GM19324 (cell line): ENCODE measurements around the gene SLC35F3.

ENCODE experiments used
- ATAC-seq: cut with Tn5 transposase; IDR thresholded peaks from one replicate; pipeline ENCODE4 v1.9.1; 2021; ENCODE audit warnings: mild to moderate bottlenecking, moderate library complexity; ENCODE audit not compliant: unreplicated experiment, low FRiP score

Gene SLC35F3

GRCh38 chr1:233965856-233966255 is 61.4 kb downstream of the SLC35F3 start:
- no peak for ATAC-seq

DNA sequence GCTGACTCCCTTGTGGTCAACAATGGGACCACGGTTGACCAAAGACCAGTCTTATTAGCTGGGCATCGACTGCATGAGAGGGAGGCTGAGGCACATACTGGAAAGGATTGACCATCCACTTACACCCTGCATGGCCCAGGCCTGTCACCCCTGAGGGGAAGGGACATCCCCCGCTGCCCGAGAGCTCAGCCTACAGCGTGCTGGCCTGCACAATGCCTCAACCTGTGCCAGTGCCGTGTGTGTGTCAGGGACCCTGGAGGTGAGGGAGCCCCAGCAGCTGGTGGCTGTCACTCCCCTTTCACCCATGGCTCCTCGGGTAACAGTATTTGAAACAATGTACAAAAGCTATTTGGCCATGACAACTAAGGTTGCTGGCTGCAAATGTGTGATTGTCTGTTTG is 67.3 kb downstream of the SLC35F3 start:
- no peak for ATAC-seq

- ATAC-seq, result no peak
Measured at GRCh38 chr1:233972563-233972950, 68.1 kb downstream of the SLC35F3 start.

- ATAC-seq, result no peak
Measured at GRCh38 chr1:233972951-233973635, 68.6 kb downstream of the SLC35F3 start.

GRCh38 chr1:233975486-233975885 is 71.0 kb downstream of the SLC35F3 start:
- no peak for ATAC-seq

GRCh38 chr1:233981042-233981675 is 76.7 kb downstream of the SLC35F3 start:
- no peak for ATAC-seq

GRCh38 chr1:233982827-233983518 is 78.5 kb downstream of the SLC35F3 start:
- no peak for ATAC-seq

DNA sequence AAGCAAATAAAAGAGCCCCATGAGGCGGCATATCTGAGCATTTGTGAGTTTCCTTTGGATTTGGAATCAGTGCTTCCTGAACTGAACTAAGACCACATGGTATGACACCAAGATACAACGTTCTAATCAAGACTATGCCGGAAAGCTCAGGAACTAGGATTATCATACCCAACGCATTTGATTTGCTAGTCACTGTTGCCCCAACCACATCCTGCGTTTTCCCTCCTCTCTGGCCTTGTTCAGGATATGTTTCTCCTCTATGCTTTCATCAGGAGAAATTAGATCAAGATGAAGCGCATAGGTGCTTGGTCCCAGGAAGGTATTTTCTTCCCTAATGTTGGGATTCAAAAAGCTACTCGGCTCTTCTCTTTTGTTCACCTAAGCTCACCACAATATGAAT is 79.3 kb downstream of the SLC35F3 start:
- ATAC-seq, result no peak

GRCh38 chr1:233988963-233989696 is 84.7 kb downstream of the SLC35F3 start:
- no peak for ATAC-seq

- no peak for ATAC-seq
Measured at GRCh38 chr1:233990486-233990885, 86.0 kb downstream of the SLC35F3 start.

DNA sequence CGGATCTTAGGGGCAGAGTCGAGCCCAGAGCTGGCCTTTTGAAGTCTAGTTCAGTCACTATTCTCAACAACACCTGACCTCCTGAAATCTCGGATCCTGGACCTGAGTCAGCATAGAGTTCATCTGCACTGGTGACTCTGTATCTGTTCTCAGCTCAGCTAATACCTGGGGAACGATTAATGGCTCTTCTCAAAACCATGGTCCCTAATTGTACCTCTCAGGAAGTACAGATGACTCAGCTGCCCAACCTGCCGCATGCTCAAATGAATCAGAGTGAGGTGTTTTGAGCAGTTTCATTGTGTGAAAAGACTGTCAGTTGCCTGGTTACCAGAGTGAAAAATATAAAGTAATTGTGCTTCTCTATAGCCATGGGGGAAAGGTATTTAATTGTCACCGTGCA is 89.2 kb downstream of the SLC35F3 start:
- ATAC-seq, result no peak

DNA sequence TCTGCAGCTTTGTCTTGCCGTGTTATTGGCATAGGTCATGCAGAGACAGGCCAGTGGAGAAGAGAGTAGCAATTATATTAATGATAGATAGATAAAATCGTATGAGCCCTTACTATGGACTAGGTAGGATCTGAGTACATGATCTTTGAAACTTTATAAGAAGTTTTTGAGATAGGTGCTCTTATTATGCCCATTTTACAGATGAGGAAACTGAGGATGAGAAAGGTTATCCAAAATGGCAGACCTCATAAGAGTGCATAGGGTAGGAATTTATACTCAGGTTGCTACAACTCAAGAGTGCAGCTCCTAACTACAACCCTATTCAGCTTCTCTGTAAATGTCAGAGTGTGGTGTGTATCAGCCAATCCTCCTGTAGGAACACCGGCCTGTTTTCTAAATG is 89.6 kb downstream of the SLC35F3 start:
- ATAC-seq, result no peak

- no peak for ATAC-seq
Measured at GRCh38 chr1:233998456-233998855, 94.0 kb downstream of the SLC35F3 start.

DNA sequence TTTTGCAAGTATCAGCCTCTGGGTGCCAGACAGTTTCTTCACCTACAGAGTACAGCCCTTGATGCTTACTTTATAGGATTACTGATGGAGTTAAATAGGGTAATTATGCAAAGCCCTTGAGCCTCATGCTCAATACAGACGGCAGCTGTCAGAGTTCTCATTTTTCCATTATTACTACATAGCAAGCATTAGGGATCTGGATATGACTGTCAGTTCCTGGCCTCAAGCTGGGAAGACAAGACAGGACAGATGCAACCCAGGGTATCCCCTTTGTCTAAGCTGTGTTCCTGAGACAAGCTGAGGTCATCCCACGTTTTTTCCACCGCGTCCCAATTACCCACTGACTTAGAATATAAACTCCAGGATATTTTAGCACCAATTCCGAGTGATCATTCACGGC is 94.4 kb downstream of the SLC35F3 start:
- ATAC-seq, result no peak

DNA sequence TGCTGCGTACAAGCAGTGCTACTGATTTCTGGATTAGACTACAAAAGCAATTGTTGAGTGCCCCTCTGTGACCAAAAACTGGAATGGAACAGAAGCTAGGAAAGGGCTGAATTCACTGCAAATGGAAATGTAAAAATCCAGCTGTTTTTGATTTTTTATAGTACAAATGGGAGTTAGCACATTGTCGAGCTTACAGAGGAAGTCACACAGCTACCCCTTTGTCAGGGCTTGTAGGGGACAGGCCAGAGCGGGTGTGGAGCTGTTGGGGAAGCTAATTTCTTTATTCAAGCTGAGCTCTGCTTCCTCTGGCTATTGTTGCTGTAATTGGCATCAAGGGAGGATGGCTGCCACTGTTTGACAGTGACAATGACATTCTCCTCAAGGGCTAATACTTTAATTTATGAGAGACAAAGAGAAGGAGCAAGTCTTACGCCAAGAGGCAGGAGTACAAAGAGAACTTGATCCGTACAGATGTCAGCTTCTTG is 96.1 kb downstream of the SLC35F3 start:
- no peak for ATAC-seq

- no peak for ATAC-seq
Measured at GRCh38 chr1:234001817-234002216, 97.3 kb downstream of the SLC35F3 start.

DNA sequence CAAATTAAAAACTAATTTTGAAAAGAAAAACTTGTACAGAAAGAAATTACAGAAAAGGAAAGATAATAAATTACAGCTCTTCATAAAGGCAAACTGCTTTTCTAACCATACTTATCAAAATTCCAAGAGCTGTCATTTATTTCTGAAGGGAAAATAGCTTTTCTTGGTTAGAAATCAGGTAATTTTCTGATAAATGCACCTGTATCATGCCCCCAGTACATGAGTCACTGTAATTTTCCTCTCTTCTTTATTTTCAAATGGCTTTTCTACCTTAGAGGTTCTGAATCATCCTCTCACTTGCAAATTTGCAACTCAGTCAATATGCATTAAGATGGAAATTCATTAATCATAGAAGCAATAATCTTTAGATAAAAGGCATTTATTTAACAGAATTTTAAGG is 100.1 kb downstream of the SLC35F3 start:
- no peak for ATAC-seq

- ATAC-seq, result no peak
Measured at GRCh38 chr1:234007684-234008083, 103.2 kb downstream of the SLC35F3 start.

DNA sequence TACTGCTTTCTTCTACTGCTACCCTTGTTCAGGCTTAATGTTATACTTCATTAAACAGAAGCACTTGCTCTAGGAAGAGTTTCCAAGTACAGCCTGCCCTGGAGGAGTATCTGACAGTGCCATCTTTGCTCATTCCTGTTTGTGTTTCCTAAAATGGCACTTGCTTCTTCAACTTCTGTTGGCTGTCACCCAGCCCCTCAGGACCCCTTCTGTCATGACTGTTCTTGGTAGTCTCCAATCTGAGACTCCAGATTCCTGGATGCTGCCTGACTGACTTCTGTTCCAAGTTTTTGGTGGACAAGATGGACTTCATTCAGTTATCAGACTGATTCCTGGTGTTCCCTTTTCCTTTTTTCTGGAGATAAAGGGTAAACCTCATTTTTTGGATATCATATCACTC is 104.1 kb downstream of the SLC35F3 start:
- no peak for ATAC-seq

DNA sequence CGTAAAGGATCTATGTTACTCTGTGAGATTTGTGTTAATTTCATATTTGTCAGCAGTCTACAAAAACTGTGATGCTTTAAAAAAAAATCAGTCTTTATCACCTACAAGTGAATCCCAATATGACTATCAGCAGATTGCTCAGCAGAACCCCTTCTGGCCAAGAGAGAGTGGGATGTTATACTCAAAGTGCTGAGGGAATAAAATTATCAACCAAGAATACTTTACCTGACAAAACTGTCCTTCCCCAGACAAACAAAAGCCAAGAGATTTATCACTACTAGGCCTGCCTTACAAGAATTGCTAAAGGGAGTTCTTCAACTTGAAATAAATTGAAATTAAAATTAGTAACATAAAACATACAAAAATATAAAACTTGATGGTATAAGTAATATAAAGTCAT is 105.2 kb downstream of the SLC35F3 start:
- ATAC-seq, result no peak

GRCh38 chr1:234014208-234014607 is 109.7 kb downstream of the SLC35F3 start:
- ATAC-seq, result no peak
